Bone marrow (tissue), 2 donors: Measurements from ENCODE around the gene LAP3.
A peak's percentile ranks its signal among the peaks of the same experiment; 100 is the strongest.
"Not testable (repeated sequence)": the region's sequence is repeated elsewhere in the genome, so short reads cannot be mapped to it uniquely, and the experiment has no call there.

ENCODE experiments used
- DNase-seq, 2 donors: peaks; one replicate each; lab custom pipeline; 2025; lab: John Stamatoyannopoulos, UW

LAP3 gene

GRCh38 chr4:17576932-17577664 is at the start of gene LAP3:
TSS of gene LAP3 (plus strand) at chr4:17577198. CDS start at chr4:17577466, 268 bp downstream.
- peak; percentile 96 to 97 for DNase-seq

- DNase-seq, result no peak
Measured at GRCh38 chr4:17528551-17529165, 48.3 kb upstream of the LAP3 start.

- DNase-seq, result no peak
Measured at GRCh38 chr4:17531538-17532285, 45.3 kb upstream of the LAP3 start.

GRCh38 chr4:17534705-17535104 is 42.3 kb upstream of the LAP3 start:
- DNase-seq, result no peak

GRCh38 chr4:17535242-17535641 is 41.8 kb upstream of the LAP3 start:
- DNase-seq, result no peak

- no peak for DNase-seq
Measured at GRCh38 chr4:17535906-17536305, 41.1 kb upstream of the LAP3 start.

- DNase-seq, result not testable (repeated sequence)
Measured at GRCh38 chr4:17537060-17537459, 39.9 kb upstream of the LAP3 start.

- no peak for DNase-seq
Measured at GRCh38 chr4:17544205-17544604, 32.8 kb upstream of the LAP3 start.

- no peak for DNase-seq
Measured at GRCh38 chr4:17544831-17545234, 32.2 kb upstream of the LAP3 start.

- DNase-seq, result no peak
Measured at GRCh38 chr4:17545374-17546140, 31.4 kb upstream of the LAP3 start.

GRCh38 chr4:17546222-17546621 is 30.8 kb upstream of the LAP3 start:
- DNase-seq, result no peak

- no peak for DNase-seq
Measured at GRCh38 chr4:17546678-17547077, 30.3 kb upstream of the LAP3 start.

- no peak for DNase-seq
Measured at GRCh38 chr4:17550549-17550948, 26.4 kb upstream of the LAP3 start.

- no peak for DNase-seq
Measured at GRCh38 chr4:17552427-17552826, 24.6 kb upstream of the LAP3 start.

GRCh38 chr4:17554568-17554967 is 22.4 kb upstream of the LAP3 start:
- peak in 1 of 2 donors; percentile 6 for DNase-seq

- DNase-seq, result no peak
Measured at GRCh38 chr4:17556498-17556897, 20.5 kb upstream of the LAP3 start.

- no peak for DNase-seq
Measured at GRCh38 chr4:17557880-17558279, 19.1 kb upstream of the LAP3 start.

- DNase-seq, result no peak
Measured at GRCh38 chr4:17558941-17559708, 17.9 kb upstream of the LAP3 start.

- no peak for DNase-seq
Measured at GRCh38 chr4:17559709-17560048, 17.3 kb upstream of the LAP3 start.

GRCh38 chr4:17560065-17560673 is 16.8 kb upstream of the LAP3 start:
- DNase-seq, result no peak
